Measurements from ENCODE around the gene GMPPA.

DNA sequence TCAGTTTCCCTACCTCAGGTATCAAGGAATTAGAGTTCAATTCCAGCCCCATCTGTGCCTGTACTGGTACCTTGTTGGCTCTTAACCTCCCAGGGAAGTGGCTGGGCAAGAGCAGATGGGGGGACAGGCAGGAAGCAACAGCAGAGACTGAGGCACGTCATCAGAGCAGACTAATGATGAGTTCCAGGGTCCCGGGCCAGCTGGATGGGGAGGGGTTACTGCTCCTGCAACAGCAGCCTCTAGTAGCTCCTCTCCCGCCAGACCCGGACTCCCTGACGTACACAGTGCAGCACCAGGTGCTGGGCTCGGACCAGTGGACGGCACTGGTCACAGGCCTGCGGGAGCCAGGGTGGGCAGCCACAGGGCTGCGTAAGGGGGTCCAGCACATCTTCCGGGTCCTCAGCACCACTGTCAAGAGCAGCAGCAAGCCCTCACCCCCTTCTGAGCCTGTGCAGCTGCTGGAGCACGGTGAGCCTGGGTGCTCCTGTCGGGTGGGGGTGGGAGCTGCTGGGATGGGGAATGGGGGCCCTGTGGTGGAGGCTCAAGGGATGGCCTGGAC, 26.0 kb upstream of the GMPPA start:
- TF ChIP-seq, protein P1, sequence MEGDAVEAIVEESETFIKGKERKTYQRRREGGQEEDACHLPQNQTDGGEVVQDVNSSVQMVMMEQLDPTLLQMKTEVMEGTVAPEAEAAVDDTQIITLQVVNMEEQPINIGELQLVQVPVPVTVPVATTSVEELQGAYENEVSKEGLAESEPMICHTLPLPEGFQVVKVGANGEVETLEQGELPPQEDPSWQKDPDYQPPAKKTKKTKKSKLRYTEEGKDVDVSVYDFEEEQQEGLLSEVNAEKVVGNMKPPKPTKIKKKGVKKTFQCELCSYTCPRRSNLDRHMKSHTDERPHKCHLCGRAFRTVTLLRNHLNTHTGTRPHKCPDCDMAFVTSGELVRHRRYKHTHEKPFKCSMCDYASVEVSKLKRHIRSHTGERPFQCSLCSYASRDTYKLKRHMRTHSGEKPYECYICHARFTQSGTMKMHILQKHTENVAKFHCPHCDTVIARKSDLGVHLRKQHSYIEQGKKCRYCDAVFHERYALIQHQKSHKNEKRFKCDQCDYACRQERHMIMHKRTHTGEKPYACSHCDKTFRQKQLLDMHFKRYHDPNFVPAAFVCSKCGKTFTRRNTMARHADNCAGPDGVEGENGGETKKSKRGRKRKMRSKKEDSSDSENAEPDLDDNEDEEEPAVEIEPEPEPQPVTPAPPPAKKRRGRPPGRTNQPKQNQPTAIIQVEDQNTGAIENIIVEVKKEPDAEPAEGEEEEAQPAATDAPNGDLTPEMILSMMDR (IDR thresholded peaks at IDR 0.05): no peak
- no peak for TF ChIP-seq POLR2A (IDR thresholded peaks at IDR 0.05)
